Heart right ventricle (tissue), 16 donors: Measurements from ENCODE around the gene UFM1. TPM values are rescaled to one million over a fixed set of nuclear protein-coding genes. Genes with fewer than 3 reads are reported as not detected.

Experiments
- ATAC-seq, 8 donors: fragments of 200-7000 bp; cut with Tn5 transposase; one replicate each; pipeline ENCODE4 v1.9.1; 2020; ENCODE audit warnings: mild to moderate bottlenecking in 8 of 8, moderate library complexity in 8 of 8, moderate number of reproducible peaks in 1 of 8
- DNase-seq, 2 donors: peaks; one replicate each; pipeline ENCODE4 v3.0.0-alpha.2; 2020
- H3K27ac ChIP-seq, 10 donors: fragments of 200-600 bp; sonication (generic) in 2 of 10; one replicate each; pipeline versions ENCODE4 v1.5.0 to v1.8.0; 2020 to 2022; ENCODE audit warnings: mild to moderate bottlenecking in 3 of 10
- H3K27me3 ChIP-seq, 7 donors: fragments of 200-600 bp; one replicate each; pipeline ENCODE4 v1.8.0; 2021 to 2022; ENCODE audit warnings: mild to moderate bottlenecking in 2 of 7
- H3K36me3 ChIP-seq, 9 donors: fragments of 200-600 bp; sonication (generic) in 1 of 9; one replicate each; pipeline versions ENCODE4 v1.5.0 to v1.8.0; 2020 to 2022; ENCODE audit warnings: mild to moderate bottlenecking in 2 of 9
- H3K4me1 ChIP-seq, 9 donors: fragments of 200-600 bp; sonication (generic) in 1 of 9; one replicate each; pipeline versions ENCODE4 v1.5.0 to v1.8.0; 2020 to 2022; ENCODE audit warnings: mild to moderate bottlenecking in 4 of 9
- H3K4me3 ChIP-seq, 10 donors: fragments of 200-600 bp; sonication (generic) in 2 of 10; one replicate each; pipeline versions ENCODE4 v1.5.0 to v1.8.0; 2020 to 2022; ENCODE audit warnings: mild to moderate bottlenecking in 7 of 10, moderate library complexity in 2 of 10
- H3K9me3 ChIP-seq, 11 donors: fragments of 200-600 bp in 10 of 11; sonication (generic) in 2 of 11; one replicate each; pipeline versions ENCODE4 v1.5.0 to v1.8.0; 2013 to 2022; ENCODE audit warnings: mild to moderate bottlenecking in 2 of 11, control low read depth in 1 of 11, moderate library complexity in 1 of 11
- WGBS, 2 donors: extraction: QIAGEN DNeasy Blood & Tissue Kit; methylation state at CpG; one replicate each; pipeline ENCODE4 v1.1.7; 2013; ENCODE audit warnings: inconsistent platforms in 1 of 2; 5-methylcytosine and 5-hydroxymethylcytosine counted together
- intact Hi-C, 10 donors: fragments of 100-400 bp; cut with DNase I; formaldehyde crosslinking; loops; one replicate each; pipeline versions ENCODE4 v1.11.1 to v1.14.2; 2022
- polyA plus RNA-seq, 2 donors: library from polyadenylated mRNA; stranded (reverse); fragments of 200-250 nt; gene quantifications; one replicate each; pipeline ENCODE4 v1.2.3, GENCODE V29; 2013
- total RNA-seq, 10 donors: library from RNA; stranded (reverse); fragmentation: NEBNext Ultra II Directional in 3 of 10; extraction: Animal tissue kit (Norgen Biotek cat#: 25700) in 3 of 10; gene quantifications; one replicate each; pipeline versions ENCODE4 v1.2.1 to v1.2.4, GENCODE V29; 2021 to 2023
- TF ChIP-seq, protein P1 (sequence below), 9 donors: fragments of 200-600 bp; sonication (generic) in 2 of 9; IDR thresholded peaks; one replicate each; pipeline versions ENCODE4 v1.5.0 to v1.8.0; 2021 to 2022; ENCODE audit warnings: antibody characterized with exemption in 9 of 9, mild to moderate bottlenecking in 5 of 9, moderate library complexity in 1 of 9
- donor health status: Arrhythmogenic right ventricular cardiomyopathy.
- donor health status: ischemic (EF 13 %, LVEDD 7.1; RV severe dilation, severe dysfunction).
- donor health status: healthy with polysubstance abuse.
- donor health status: DM: no; HTN: yes; CAD: no.
- donor health status: DM: no; HTN: no; CAD: no.
- donor health status: ischemic (EF 25% LVEDD 6.9; RV normal size, moderate dysfunction).
- donor health status: ischemic (EF 25% LVEDD 5.7; RV mildly dilated, moderate dysfunction).
- donor health status: healthy.
- donor health status: DM: yes; HTN: yes; CAD: no.
- donor health status: Ischemic cardiomyopathy.
- donor health status: ischemic (EF 35%, LVEDD 5.7; RV mildly dilated, moderate dysfunction).
- donor health status: nonischemic (EF 11% LVEDD 7.7; RV severe dilation, severe dysfunction).
- donor health status: DM: yes; HTN: yes; CAD: no.
- donor health status: PGD.
- donor health status: ischemic (EF 29% LVEDD 5.4; RV normal size, mild dysfunction).
- donor health status: nonischemic (EF 23%, LVEDD 6.1; RV moderate dilation, normal function).

UFM1 gene
- total and polyA plus RNA-seq, 12 donors = 19.8 to 39.0 (median 26.0) TPM

DNA sequence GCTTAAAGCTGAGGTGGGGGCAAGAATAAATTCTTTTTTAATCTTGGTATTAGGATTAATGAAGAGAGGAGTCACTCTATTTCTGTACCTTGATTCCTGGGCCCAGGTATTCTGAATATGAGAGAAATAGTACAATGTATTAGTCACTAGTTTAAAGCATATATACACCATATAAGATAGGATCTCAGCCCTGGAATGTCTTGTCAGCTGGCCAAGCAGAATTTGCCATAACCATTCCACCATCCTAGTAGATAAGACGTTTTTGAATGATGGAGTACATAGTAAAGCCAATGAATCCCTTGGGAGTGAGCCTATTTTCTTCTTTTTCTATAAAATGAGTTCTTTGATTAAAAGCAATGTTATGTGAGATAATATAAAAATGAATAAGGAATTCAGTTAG lies 55.6 kb downstream of the UFM1 start:
- H3K27ac ChIP-seq = no peak overlapping the region
- WGBS, 2 donors = 37 to 42% methylated on average over 1 of the region's 1 CpG
- H3K4me1 ChIP-seq = no peaks in the 10 kb centered on the region

DNA sequence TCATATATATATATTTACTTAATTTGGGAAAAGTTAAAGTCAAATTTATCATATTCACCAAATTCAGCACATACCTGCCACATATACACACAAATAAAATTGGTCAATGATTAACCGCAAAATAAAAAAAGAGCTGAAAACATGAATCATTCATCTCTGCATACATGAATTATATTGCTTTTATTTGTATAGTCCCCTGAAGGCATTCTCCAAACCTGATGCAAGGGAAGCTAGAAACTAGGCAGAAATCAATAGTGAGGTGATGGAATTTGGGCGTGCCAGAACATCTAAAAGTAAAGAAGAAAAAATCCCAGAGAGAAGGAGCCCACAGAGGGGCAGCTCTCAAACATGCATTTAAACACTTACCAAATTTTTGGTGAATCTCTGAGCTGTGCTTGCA lies 60.1 kb downstream of the UFM1 start:
- no peak for DNase-seq
- no peak for ATAC-seq
- H3K4me1 ChIP-seq = peaks cover 0 to 2% (median 0%) of the 10 kb centered on the region in 9 donors
- intact Hi-C loops = no loop called here
- peaks cover 0 to 8% (median 0%) of the 10 kb centered on the region in 11 donors for H3K9me3 ChIP-seq
- TF ChIP-seq, protein P1, sequence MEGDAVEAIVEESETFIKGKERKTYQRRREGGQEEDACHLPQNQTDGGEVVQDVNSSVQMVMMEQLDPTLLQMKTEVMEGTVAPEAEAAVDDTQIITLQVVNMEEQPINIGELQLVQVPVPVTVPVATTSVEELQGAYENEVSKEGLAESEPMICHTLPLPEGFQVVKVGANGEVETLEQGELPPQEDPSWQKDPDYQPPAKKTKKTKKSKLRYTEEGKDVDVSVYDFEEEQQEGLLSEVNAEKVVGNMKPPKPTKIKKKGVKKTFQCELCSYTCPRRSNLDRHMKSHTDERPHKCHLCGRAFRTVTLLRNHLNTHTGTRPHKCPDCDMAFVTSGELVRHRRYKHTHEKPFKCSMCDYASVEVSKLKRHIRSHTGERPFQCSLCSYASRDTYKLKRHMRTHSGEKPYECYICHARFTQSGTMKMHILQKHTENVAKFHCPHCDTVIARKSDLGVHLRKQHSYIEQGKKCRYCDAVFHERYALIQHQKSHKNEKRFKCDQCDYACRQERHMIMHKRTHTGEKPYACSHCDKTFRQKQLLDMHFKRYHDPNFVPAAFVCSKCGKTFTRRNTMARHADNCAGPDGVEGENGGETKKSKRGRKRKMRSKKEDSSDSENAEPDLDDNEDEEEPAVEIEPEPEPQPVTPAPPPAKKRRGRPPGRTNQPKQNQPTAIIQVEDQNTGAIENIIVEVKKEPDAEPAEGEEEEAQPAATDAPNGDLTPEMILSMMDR (IDR thresholded peaks at IDR 0.05) = no peak
- H3K27me3 ChIP-seq = no peaks in the 10 kb centered on the region
- no peaks in the 10 kb centered on the region for H3K36me3 ChIP-seq
- H3K27ac ChIP-seq = no peak overlapping the region
- no peak overlapping the region for H3K4me3 ChIP-seq
- WGBS, 2 donors = 95 to 98% methylated on average over 2 of the region's 2 CpGs

More for the DNA sequence above, 55.6 kb downstream of the UFM1 start:
- TF ChIP-seq, protein P1 (IDR thresholded peaks at IDR 0.05) = no peak
- Histone ChIP-seq H3K27me3 (no peaks in the 10 kb centered on the region), H3K36me3 (no peaks in the 10 kb centered on the region), H3K9me3 (peaks cover 0 to 14% (median 0%) of the 10 kb centered on the region in 11 donors), H3K4me3 (no peak overlapping the region)
- DNase-seq (no peak), ATAC-seq (no peak)
- intact Hi-C loops = no loop called here

DNA sequence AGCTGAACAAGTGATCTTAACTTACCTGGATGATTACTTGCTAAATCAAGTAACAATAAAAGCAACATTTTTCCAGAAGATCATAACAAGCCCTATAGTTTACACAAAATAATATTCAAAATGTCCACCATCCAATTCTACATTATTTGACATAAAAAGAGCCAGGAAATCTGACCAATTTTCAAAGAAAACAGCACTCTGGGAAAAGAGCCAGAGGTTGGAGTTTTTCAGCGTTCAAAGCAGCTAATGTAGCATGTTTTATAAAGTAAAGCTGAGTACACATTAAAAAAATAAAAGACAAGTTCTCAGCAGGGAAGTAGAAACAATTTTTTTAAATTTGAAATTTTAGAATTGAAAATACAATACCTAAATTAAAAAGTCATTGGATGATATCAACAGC lies 62.6 kb downstream of the UFM1 start:
- Histone ChIP-seq H3K9me3 (peaks cover 0 to 6% (median 0%) of the 10 kb centered on the region in 11 donors), H3K27ac (no peak overlapping the region), H3K27me3 (no peaks in the 10 kb centered on the region), H3K4me1 (peaks cover 0 to 14% (median 0%) of the 10 kb centered on the region in 9 donors), H3K4me3 (no peak overlapping the region), H3K36me3 (no peaks in the 10 kb centered on the region)
- no peak for ATAC-seq
- 53 to 60% methylated on average over 1 of the region's 1 CpG for WGBS, 2 donors
- TF ChIP-seq, protein P1 (IDR thresholded peaks at IDR 0.05) = no peak
- intact Hi-C loops = no loop called here
- no peak for DNase-seq
